ENCODE results near the gene FAM209A. TPM values are rescaled to one million over a fixed set of nuclear protein-coding genes. Genes with fewer than 3 reads are reported as not detected.
"Not testable (repeated sequence)": the region's sequence is repeated elsewhere in the genome, so short reads cannot be mapped to it uniquely, and the experiment has no call there.

FAM209A gene
- total and polyA plus RNA-seq, 2 donors: 0.14 to 0.62 TPM

- 1% methylated on average over 4 of the region's 4 CpGs for WGBS
- Histone ChIP-seq H3K27ac (ENCODE audit: low read depth in 1 of 2, low read length in 1 of 2) (no peak overlapping the region), H3K36me3 (ENCODE audit: control insufficient read depth in 2 of 2, insufficient read depth in 2 of 2, low read length in 1 of 2) (no peaks in the 10 kb centered on the region), H3K4me1 (ENCODE audit: control insufficient read depth in 2 of 2, insufficient read depth in 2 of 2, low read length in 2 of 2) (no peaks in the 10 kb centered on the region), H3K9me3 (ENCODE audit: control insufficient read depth in 2 of 2, insufficient read depth in 1 of 2, low read length in 1 of 2) (no peaks in the 10 kb centered on the region), H3K27me3 (ENCODE audit: control insufficient read depth in 2 of 2, insufficient read depth in 1 of 2, low read length in 1 of 2) (peaks cover 0 to 2% of the 10 kb centered on the region in 2 donors), H3K4me3 (ENCODE audit: low read length in 2 of 2) (no peak overlapping the region)
- DNase-seq (ENCODE audit: low read depth in 6 of 9, low spot score in 9 of 9): peak in 2 of 9 donors; percentile 13 to 27
Observed at GRCh38 chr20:56554869-56555268, 30.3 kb downstream of the FAM209A start.

GRCh38 chr20:56558968-56559367 lies 34.4 kb downstream of the FAM209A start:
- no peak overlapping the region for H3K4me3 ChIP-seq (ENCODE audit: low read length in 2 of 2)
- no peaks in the 10 kb centered on the region for H3K27me3 ChIP-seq (ENCODE audit: control insufficient read depth in 2 of 2, insufficient read depth in 1 of 2, low read length in 1 of 2)
- H3K9me3 ChIP-seq (ENCODE audit: control insufficient read depth in 2 of 2, insufficient read depth in 1 of 2, low read length in 1 of 2): no peaks in the 10 kb centered on the region
- H3K4me1 ChIP-seq (ENCODE audit: control insufficient read depth in 2 of 2, insufficient read depth in 2 of 2, low read length in 2 of 2): no peaks in the 10 kb centered on the region
- H3K27ac ChIP-seq (ENCODE audit: low read depth in 1 of 2, low read length in 1 of 2): no peak overlapping the region
- 86% methylated on average over 6 of the region's 6 CpGs for WGBS
- DNase-seq (ENCODE audit: low read depth in 6 of 9, low spot score in 9 of 9): no peak
- no peaks in the 10 kb centered on the region for H3K36me3 ChIP-seq (ENCODE audit: control insufficient read depth in 2 of 2, insufficient read depth in 2 of 2, low read length in 1 of 2)

GRCh38 chr20:56564526-56564925 lies 40.0 kb downstream of the FAM209A start:
- not testable (repeated sequence) for H3K27ac ChIP-seq (ENCODE audit: low read depth in 1 of 2, low read length in 1 of 2); H3K4me1 ChIP-seq (ENCODE audit: control insufficient read depth in 2 of 2, insufficient read depth in 2 of 2, low read length in 2 of 2); H3K4me3 ChIP-seq (ENCODE audit: low read length in 2 of 2); H3K9me3 ChIP-seq (ENCODE audit: control insufficient read depth in 2 of 2, insufficient read depth in 1 of 2, low read length in 1 of 2); H3K36me3 ChIP-seq (ENCODE audit: control insufficient read depth in 2 of 2, insufficient read depth in 2 of 2, low read length in 1 of 2); DNase-seq (ENCODE audit: low read depth in 6 of 9, low spot score in 9 of 9); H3K27me3 ChIP-seq (ENCODE audit: control insufficient read depth in 2 of 2, insufficient read depth in 1 of 2, low read length in 1 of 2)
- 90% methylated on average over 6 of the region's 6 CpGs for WGBS

GRCh38 chr20:56565511-56565910 lies 41.0 kb downstream of the FAM209A start:
- Histone ChIP-seq H3K36me3 (ENCODE audit: control insufficient read depth in 2 of 2, insufficient read depth in 2 of 2, low read length in 1 of 2) (no peaks in the 10 kb centered on the region), H3K27ac (ENCODE audit: low read depth in 1 of 2, low read length in 1 of 2) (no peak overlapping the region), H3K27me3 (ENCODE audit: control insufficient read depth in 2 of 2, insufficient read depth in 1 of 2, low read length in 1 of 2) (no peaks in the 10 kb centered on the region), H3K4me1 (ENCODE audit: control insufficient read depth in 2 of 2, insufficient read depth in 2 of 2, low read length in 2 of 2) (no peaks in the 10 kb centered on the region), H3K4me3 (ENCODE audit: low read length in 2 of 2) (no peak overlapping the region), H3K9me3 (ENCODE audit: control insufficient read depth in 2 of 2, insufficient read depth in 1 of 2, low read length in 1 of 2) (no peaks in the 10 kb centered on the region)
- WGBS: 90% methylated on average over 4 of the region's 4 CpGs
- DNase-seq (ENCODE audit: low read depth in 6 of 9, low spot score in 9 of 9): no peak

GRCh38 chr20:56566621-56567020 lies 42.1 kb downstream of the FAM209A start:
- Histone ChIP-seq H3K36me3 (ENCODE audit: control insufficient read depth in 2 of 2, insufficient read depth in 2 of 2, low read length in 1 of 2) (no peaks in the 10 kb centered on the region), H3K27me3 (ENCODE audit: control insufficient read depth in 2 of 2, insufficient read depth in 1 of 2, low read length in 1 of 2) (no peaks in the 10 kb centered on the region), H3K4me3 (ENCODE audit: low read length in 2 of 2) (no peak overlapping the region), H3K27ac (ENCODE audit: low read depth in 1 of 2, low read length in 1 of 2) (no peak overlapping the region), H3K4me1 (ENCODE audit: control insufficient read depth in 2 of 2, insufficient read depth in 2 of 2, low read length in 2 of 2) (no peaks in the 10 kb centered on the region), H3K9me3 (ENCODE audit: control insufficient read depth in 2 of 2, insufficient read depth in 1 of 2, low read length in 1 of 2) (no peaks in the 10 kb centered on the region)
- WGBS: 93% methylated on average over 3 of the region's 3 CpGs
- DNase-seq (ENCODE audit: low read depth in 6 of 9, low spot score in 9 of 9): no peak

- WGBS: 1% methylated on average over 2 of the region's 2 CpGs
- Histone ChIP-seq H3K27me3 (ENCODE audit: control insufficient read depth in 2 of 2, insufficient read depth in 1 of 2, low read length in 1 of 2) (no peaks in the 10 kb centered on the region), H3K27ac (ENCODE audit: low read depth in 1 of 2, low read length in 1 of 2) (no peak overlapping the region), H3K4me3 (ENCODE audit: low read length in 2 of 2) (no peak overlapping the region), H3K4me1 (ENCODE audit: control insufficient read depth in 2 of 2, insufficient read depth in 2 of 2, low read length in 2 of 2) (no peaks in the 10 kb centered on the region), H3K36me3 (ENCODE audit: control insufficient read depth in 2 of 2, insufficient read depth in 2 of 2, low read length in 1 of 2) (no peaks in the 10 kb centered on the region), H3K9me3 (ENCODE audit: control insufficient read depth in 2 of 2, insufficient read depth in 1 of 2, low read length in 1 of 2) (no peaks in the 10 kb centered on the region)
- no peak for DNase-seq (ENCODE audit: low read depth in 6 of 9, low spot score in 9 of 9)
Observed at GRCh38 chr20:56570832-56571231, 46.3 kb downstream of the FAM209A start.

GRCh38 chr20:56572172-56572571 lies 47.6 kb downstream of the FAM209A start:
- Histone ChIP-seq H3K27me3 (ENCODE audit: control insufficient read depth in 2 of 2, insufficient read depth in 1 of 2, low read length in 1 of 2) (no peaks in the 10 kb centered on the region), H3K4me3 (ENCODE audit: low read length in 2 of 2) (no peak overlapping the region), H3K36me3 (ENCODE audit: control insufficient read depth in 2 of 2, insufficient read depth in 2 of 2, low read length in 1 of 2) (no peaks in the 10 kb centered on the region), H3K4me1 (ENCODE audit: control insufficient read depth in 2 of 2, insufficient read depth in 2 of 2, low read length in 2 of 2) (no peaks in the 10 kb centered on the region), H3K9me3 (ENCODE audit: control insufficient read depth in 2 of 2, insufficient read depth in 1 of 2, low read length in 1 of 2) (no peaks in the 10 kb centered on the region), H3K27ac (ENCODE audit: low read depth in 1 of 2, low read length in 1 of 2) (no peak overlapping the region)
- 89% methylated on average over 4 of the region's 4 CpGs for WGBS
- DNase-seq (ENCODE audit: low read depth in 6 of 9, low spot score in 9 of 9): no peak

- Histone ChIP-seq H3K4me1 (ENCODE audit: control insufficient read depth in 2 of 2, insufficient read depth in 2 of 2, low read length in 2 of 2) (no peaks in the 10 kb centered on the region), H3K27ac (ENCODE audit: low read depth in 1 of 2, low read length in 1 of 2) (no peak overlapping the region), H3K9me3 (ENCODE audit: control insufficient read depth in 2 of 2, insufficient read depth in 1 of 2, low read length in 1 of 2) (no peaks in the 10 kb centered on the region), H3K4me3 (ENCODE audit: low read length in 2 of 2) (no peak overlapping the region), H3K36me3 (ENCODE audit: control insufficient read depth in 2 of 2, insufficient read depth in 2 of 2, low read length in 1 of 2) (no peaks in the 10 kb centered on the region), H3K27me3 (ENCODE audit: control insufficient read depth in 2 of 2, insufficient read depth in 1 of 2, low read length in 1 of 2) (no peaks in the 10 kb centered on the region)
- WGBS: 93% methylated on average over 5 of the region's 5 CpGs
- no peak for DNase-seq (ENCODE audit: low read depth in 6 of 9, low spot score in 9 of 9)
Observed at GRCh38 chr20:56573986-56574385, 49.4 kb downstream of the FAM209A start.

- Histone ChIP-seq H3K27ac (ENCODE audit: low read depth in 1 of 2, low read length in 1 of 2) (no peak overlapping the region), H3K4me1 (ENCODE audit: control insufficient read depth in 2 of 2, insufficient read depth in 2 of 2, low read length in 2 of 2) (no peaks in the 10 kb centered on the region), H3K4me3 (ENCODE audit: low read length in 2 of 2) (no peak overlapping the region), H3K27me3 (ENCODE audit: control insufficient read depth in 2 of 2, insufficient read depth in 1 of 2, low read length in 1 of 2) (no peaks in the 10 kb centered on the region), H3K9me3 (ENCODE audit: control insufficient read depth in 2 of 2, insufficient read depth in 1 of 2, low read length in 1 of 2) (no peaks in the 10 kb centered on the region), H3K36me3 (ENCODE audit: control insufficient read depth in 2 of 2, insufficient read depth in 2 of 2, low read length in 1 of 2) (no peaks in the 10 kb centered on the region)
- no peak for DNase-seq (ENCODE audit: low read depth in 6 of 9, low spot score in 9 of 9)
- 86% methylated on average over 10 of the region's 10 CpGs for WGBS
Observed at GRCh38 chr20:56574531-56575142, 50.1 kb downstream of the FAM209A start.

GRCh38 chr20:56575157-56575556 lies 50.6 kb downstream of the FAM209A start:
- Histone ChIP-seq H3K27me3 (ENCODE audit: control insufficient read depth in 2 of 2, insufficient read depth in 1 of 2, low read length in 1 of 2) (no peaks in the 10 kb centered on the region), H3K27ac (ENCODE audit: low read depth in 1 of 2, low read length in 1 of 2) (no peak overlapping the region), H3K9me3 (ENCODE audit: control insufficient read depth in 2 of 2, insufficient read depth in 1 of 2, low read length in 1 of 2) (no peaks in the 10 kb centered on the region), H3K4me3 (ENCODE audit: low read length in 2 of 2) (no peak overlapping the region), H3K36me3 (ENCODE audit: control insufficient read depth in 2 of 2, insufficient read depth in 2 of 2, low read length in 1 of 2) (no peaks in the 10 kb centered on the region), H3K4me1 (ENCODE audit: control insufficient read depth in 2 of 2, insufficient read depth in 2 of 2, low read length in 2 of 2) (no peaks in the 10 kb centered on the region)
- DNase-seq (ENCODE audit: low read depth in 6 of 9, low spot score in 9 of 9): no peak
- WGBS: 88% methylated on average over 9 of the region's 9 CpGs

Measured in thymus (tissue), 11 donors.